Measurements from ENCODE around the gene RAD9B.

The RAD9B gene

DNA sequence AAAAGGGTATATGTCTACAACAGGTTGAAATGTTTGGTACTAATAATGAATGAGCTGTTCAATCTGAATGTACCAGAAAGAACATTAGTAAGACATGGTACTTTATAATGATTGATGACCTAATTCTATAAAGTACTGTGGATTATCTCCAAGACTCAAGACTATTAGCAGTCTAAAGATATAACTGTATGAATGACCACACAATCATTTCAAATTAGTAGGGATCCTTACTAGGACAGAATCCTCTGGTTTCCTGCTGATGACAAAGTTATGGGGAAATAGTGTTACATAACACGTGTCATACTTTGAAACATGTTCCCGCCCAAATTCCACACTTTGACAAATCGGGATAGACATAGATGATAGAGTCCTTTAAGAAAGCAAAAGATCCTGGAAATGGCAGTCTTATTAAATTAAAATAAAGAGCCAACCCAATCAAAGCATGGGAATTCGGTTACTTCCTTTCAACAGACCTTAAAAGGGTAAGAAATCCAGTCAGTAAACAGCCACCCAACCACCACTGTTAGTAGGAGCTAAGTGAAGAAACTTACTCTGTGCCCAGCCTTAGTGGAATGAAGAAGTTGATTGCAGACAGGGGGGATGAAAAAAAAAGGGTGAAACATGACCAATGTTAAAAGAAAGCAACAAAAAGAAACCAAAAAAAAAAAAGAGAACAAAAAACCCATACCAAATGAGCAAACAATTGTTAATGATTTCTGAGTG is 3.0 kb upstream of the RAD9B start:
- Histone ChIP-seq H3K36me3 (ENCODE audit: low read depth) (peaks cover 60% of the 10 kb centered on the region), H3K4me1 (ENCODE audit: insufficient read depth, poor library complexity, severe bottlenecking) (peaks cover 31% of the 10 kb centered on the region), H3K27me3 (ENCODE audit: insufficient read depth, poor library complexity, severe bottlenecking) (no peaks in the 10 kb centered on the region), H3K27ac (ENCODE audit: poor library complexity, severe bottlenecking) (peak overlapping the region; percentile 84), H3K9me3 (ENCODE audit: severe bottlenecking) (no peaks in the 10 kb centered on the region), H3K4me3 (ENCODE audit: severe bottlenecking) (no peak overlapping the region)
- no peak for DNase-seq (ENCODE audit: low spot score)
- TF ChIP-seq CTCF (IDR thresholded peaks at IDR 0.05; ENCODE audit: poor library complexity, severe bottlenecking), result no peak
- ATAC-seq (ENCODE audit: low read depth), result peak; percentile 3; the same call in 1 of the 3 replicates

DNA sequence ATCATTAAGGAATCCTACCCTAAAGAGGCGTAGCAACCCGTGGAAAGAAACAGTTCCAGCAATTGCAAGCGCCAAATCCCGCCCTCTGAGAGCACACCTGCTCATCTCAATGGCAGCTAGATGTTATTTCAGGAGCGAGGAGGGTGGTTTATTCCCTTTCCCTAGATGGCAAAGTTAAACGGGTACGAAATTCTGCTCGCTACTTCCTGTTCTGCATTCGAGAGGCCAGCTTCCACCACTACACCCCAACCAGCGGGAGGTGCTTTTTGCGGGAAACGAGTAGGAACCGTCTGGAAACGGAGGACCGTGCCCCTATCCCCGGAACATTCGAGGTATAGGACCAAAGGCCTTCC is 756 bp upstream of the RAD9B start:
- Histone ChIP-seq H3K27me3 (ENCODE audit: insufficient read depth, poor library complexity, severe bottlenecking) (no peaks in the 10 kb centered on the region), H3K36me3 (ENCODE audit: low read depth) (peaks cover 38% of the 10 kb centered on the region), H3K4me3 (ENCODE audit: severe bottlenecking) (peak overlapping the region; percentile 66), H3K27ac (ENCODE audit: poor library complexity, severe bottlenecking) (peak overlapping the region; percentile 84), H3K9me3 (ENCODE audit: severe bottlenecking) (no peaks in the 10 kb centered on the region), H3K4me1 (ENCODE audit: insufficient read depth, poor library complexity, severe bottlenecking) (peaks cover 31% of the 10 kb centered on the region)
- ATAC-seq (ENCODE audit: low read depth) (peak; percentile 54), DNase-seq (ENCODE audit: low spot score) (peak; percentile 37)
- no peak for TF ChIP-seq CTCF (IDR thresholded peaks at IDR 0.05; ENCODE audit: poor library complexity, severe bottlenecking)

DNA sequence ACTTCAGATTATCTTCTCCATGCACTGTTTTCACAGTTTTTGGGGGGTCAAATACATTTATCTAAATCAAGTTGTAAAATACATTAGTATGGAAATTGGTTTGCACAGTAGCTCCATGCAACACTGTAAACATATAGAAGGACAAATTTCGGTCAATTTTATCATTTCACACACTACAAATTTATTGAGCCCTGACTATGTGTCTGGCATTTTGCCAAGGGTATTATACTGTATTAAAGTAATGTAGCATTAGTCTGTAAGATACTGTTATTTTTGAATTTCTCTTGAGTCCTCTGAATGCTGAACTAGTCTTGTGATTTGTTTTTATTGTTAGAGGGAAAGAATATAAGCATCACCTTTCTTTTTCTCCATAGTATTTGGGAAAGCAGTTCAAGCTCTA is 1.3 kb downstream of the RAD9B start:
- H3K27ac ChIP-seq (ENCODE audit: poor library complexity, severe bottlenecking), result no peak overlapping the region
- TF ChIP-seq CTCF (IDR thresholded peaks at IDR 0.05; ENCODE audit: poor library complexity, severe bottlenecking), result no peak

GRCh38 chr12:110505332-110505731 is 3.2 kb downstream of the RAD9B start:
- H3K36me3 ChIP-seq (ENCODE audit: low read depth), result peaks cover 2% of the 10 kb centered on the region

More for the DNA sequence above, 1.3 kb downstream of the RAD9B start:
- no peak for DNase-seq (ENCODE audit: low spot score)
- peaks cover 27% of the 10 kb centered on the region for H3K4me1 ChIP-seq (ENCODE audit: insufficient read depth, poor library complexity, severe bottlenecking)
- no peak for ATAC-seq (ENCODE audit: low read depth)
- peaks cover 21% of the 10 kb centered on the region for H3K36me3 ChIP-seq (ENCODE audit: low read depth)
- no peaks in the 10 kb centered on the region for H3K27me3 ChIP-seq (ENCODE audit: insufficient read depth, poor library complexity, severe bottlenecking)
- H3K4me3 ChIP-seq (ENCODE audit: severe bottlenecking), result no peak overlapping the region
- H3K9me3 ChIP-seq (ENCODE audit: severe bottlenecking), result no peaks in the 10 kb centered on the region

More at GRCh38 chr12:110505332-110505731, 3.2 kb downstream of the RAD9B start:
- Histone ChIP-seq H3K4me3 (ENCODE audit: severe bottlenecking) (no peak overlapping the region), H3K9me3 (ENCODE audit: severe bottlenecking) (no peaks in the 10 kb centered on the region), H3K27ac (ENCODE audit: poor library complexity, severe bottlenecking) (no peak overlapping the region), H3K27me3 (ENCODE audit: insufficient read depth, poor library complexity, severe bottlenecking) (no peaks in the 10 kb centered on the region), H3K4me1 (ENCODE audit: insufficient read depth, poor library complexity, severe bottlenecking) (peaks cover 8% of the 10 kb centered on the region)
- no peak for DNase-seq (ENCODE audit: low spot score)
- TF ChIP-seq CTCF (IDR thresholded peaks at IDR 0.05; ENCODE audit: poor library complexity, severe bottlenecking), result no peak
- ATAC-seq (ENCODE audit: low read depth), result no peak
